Adrenal gland (tissue), 12 donors: Measurements from ENCODE around the gene RNFT2. TPM values are rescaled to one million over a fixed set of nuclear protein-coding genes. Genes with fewer than 3 reads are reported as not detected.
"Not testable (repeated sequence)": the region's sequence is repeated elsewhere in the genome, so short reads cannot be mapped to it uniquely, and the experiment has no call there.

Experiments
- DNase-seq, 7 donors: peaks; one replicate each; pipeline ENCODE4 v3.0.0-alpha.2; 2019 to 2020
- H3K27ac ChIP-seq, 5 donors: fragments of 200-600 bp; sonication (generic) in 4 of 5; 1 replicate in 3 of 5; 2 replicates in 2 of 5; pipeline versions ENCODE4 v1.5.1 to v1.8.0; 2016 to 2020; ENCODE audit warnings: mild to moderate bottlenecking in 1 of 5
- H3K27me3 ChIP-seq: fragments of 200-600 bp; 2 replicates; pipeline ENCODE4 v1.8.0; 2021
- H3K36me3 ChIP-seq, 2 donors: fragments of 200-600 bp; replicated peaks in 1 of 2; 1 replicate in 1 of 2; 2 replicates in 1 of 2; pipeline versions ENCODE4 v1.5.1 to v1.8.0; 2018 to 2022
- H3K4me1 ChIP-seq, 2 donors: fragments of 200-600 bp; replicated peaks in 1 of 2; 1 replicate in 1 of 2; 2 replicates in 1 of 2; pipeline versions ENCODE4 v1.5.1 to v1.8.0; 2018 to 2021
- H3K4me3 ChIP-seq, 4 donors: fragments of 200-600 bp; sonication (generic) in 3 of 4; one replicate each; pipeline ENCODE4 v1.5.1; 2016 to 2018
- H3K9me3 ChIP-seq, 3 donors: fragments of 200-600 bp; sonication (generic) in 1 of 3; replicated peaks in 1 of 3; 1 replicate in 2 of 3; 2 replicates in 1 of 3; pipeline versions ENCODE4 v1.5.1 to v1.8.0; 2016 to 2021
- POLR2A ChIP-seq, 2 donors: fragments of 450-650 bp; IDR thresholded peaks; one replicate each; pipeline ENCODE4 v1.6.1; 2017; ENCODE audit warnings: antibody characterized with exemption in 2 of 2, mild to moderate bottlenecking in 2 of 2, moderate library complexity in 1 of 2
- WGBS, 4 donors: extraction: QIAGEN DNeasy Blood & Tissue Kit in 2 of 4; methylation state at CpG; one replicate each; pipeline versions ENCODE4 v1.1.5 to v1.1.7; 2013 to 2017; 5-methylcytosine and 5-hydroxymethylcytosine counted together
- intact Hi-C, 2 donors: fragments of 100-400 bp; cut with DNase I; formaldehyde crosslinking; loops; one replicate each; pipeline versions ENCODE4 v1.14.1 to v1.15.0; 2022 to 2023
- polyA plus RNA-seq, 3 donors: library from polyadenylated mRNA; stranded (reverse); fragments of 200-250 nt in 2 of 3; fragments of 350-450 nt in 1 of 3; fragmentation: Illumina TruSeq in 1 of 3; extraction: RNeasy Lipid Tissue Mini Kit (QIAGEN cat#74804) in 1 of 3; gene quantifications; one replicate each; pipeline ENCODE4 v1.2.3, GENCODE V29; 2013 to 2014
- total RNA-seq, 9 donors: library from RNA; depleted of rRNA in 4 of 9; stranded (reverse); fragments of >200 nt in 4 of 9; fragments of 120-200 nt in 1 of 9; fragmentation: NEBNext Ultra II Directional in 1 of 9; extraction: Animal tissue kit (Norgen Biotek cat#: 25700) in 1 of 9; gene quantifications; one replicate each; pipeline versions ENCODE4 v1.1.0 to v1.2.4, GENCODE V29; 2013 to 2023
- TF ChIP-seq, protein P1 (sequence below), 6 experiments: fragments of 450-650 bp in 4 of 6; fragments of 200-600 bp in 2 of 6; sonication (generic) in 1 of 6; IDR thresholded peaks; 1 replicate in 5 of 6; 2 replicates in 1 of 6; pipeline versions ENCODE4 v1.5.1 to v1.8.0; 2016 to 2021; ENCODE audit warnings: antibody characterized with exemption in 6 of 6, mild to moderate bottlenecking in 2 of 6, moderate library complexity in 1 of 6
- donor health status: healthy with polysubstance abuse.
- donor health status: Bipolar disorder and iron deficiency.
- donor health status: DM: yes; HTN: yes; CAD: no.
- donor health status: DM: no; HTN: no; CAD: no.
- donor health status: DM: no; HTN: no; CAD: no.
- donor health status: DM: yes; HTN: yes; CAD: no.

The RNFT2 gene
- total and polyA plus RNA-seq, 12 donors = 2.8 to 11.4 (median 5.8) TPM

DNA sequence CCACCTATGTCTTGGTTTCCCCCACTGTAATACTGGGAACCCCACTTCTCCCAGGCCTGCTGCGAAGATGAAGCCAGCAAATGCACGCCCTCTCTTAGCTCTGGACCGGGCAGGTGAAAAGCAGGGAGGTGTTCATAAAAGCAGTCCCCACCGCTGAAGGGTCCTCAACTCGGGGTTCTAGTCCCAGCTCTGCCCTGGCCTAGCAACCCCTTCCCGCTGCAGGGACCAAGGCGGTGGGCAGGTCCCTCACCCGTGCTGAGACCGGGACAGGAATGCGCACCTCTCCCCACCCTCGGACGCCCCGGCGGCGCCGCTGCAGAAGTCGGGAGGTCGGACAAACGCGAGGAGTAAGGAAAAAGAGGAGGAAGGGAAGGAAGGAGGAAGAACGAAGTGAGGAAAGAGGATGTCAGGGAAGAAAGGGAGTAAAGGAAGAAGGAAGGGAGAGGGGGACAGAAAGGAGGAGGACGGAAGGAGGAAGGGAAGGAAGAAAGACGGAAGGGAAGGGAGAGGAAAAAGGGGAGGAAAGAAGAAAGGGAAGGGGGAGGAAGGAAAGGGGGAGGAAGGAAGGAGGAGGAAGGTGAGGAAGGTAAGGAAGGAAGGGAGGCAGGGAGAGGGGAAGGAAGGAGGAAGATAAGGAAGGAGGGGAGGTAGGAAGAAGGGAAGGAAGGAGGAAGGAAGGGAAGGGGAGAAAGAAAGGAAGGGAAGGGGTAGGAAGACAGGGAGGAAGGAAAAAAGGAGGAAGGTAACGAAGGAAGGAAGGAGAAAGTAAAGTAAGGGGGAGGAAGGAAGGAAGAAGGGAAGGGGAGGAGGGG is 947 bp upstream of the RNFT2 start:
- Histone ChIP-seq H3K27me3 (no peaks in the 10 kb centered on the region), H3K27ac (peak overlapping the region in 3 of 5 donors; percentile 51 to 92 (median 57)), H3K36me3 (peaks cover 0 to 12% of the 10 kb centered on the region in 2 donors), H3K4me3 (peak overlapping the region; percentile 39 to 98 (median 75)), H3K4me1 (peaks cover 0 to 19% of the 10 kb centered on the region in 2 donors), H3K9me3 (no peaks in the 10 kb centered on the region)
- 1 to 4% (median 2%) methylated on average over 22 to 24 of the region's 24 CpGs for WGBS, 4 donors
- TF ChIP-seq POLR2A (IDR thresholded peaks at IDR 0.05) = no peak
- TF ChIP-seq, protein P1, sequence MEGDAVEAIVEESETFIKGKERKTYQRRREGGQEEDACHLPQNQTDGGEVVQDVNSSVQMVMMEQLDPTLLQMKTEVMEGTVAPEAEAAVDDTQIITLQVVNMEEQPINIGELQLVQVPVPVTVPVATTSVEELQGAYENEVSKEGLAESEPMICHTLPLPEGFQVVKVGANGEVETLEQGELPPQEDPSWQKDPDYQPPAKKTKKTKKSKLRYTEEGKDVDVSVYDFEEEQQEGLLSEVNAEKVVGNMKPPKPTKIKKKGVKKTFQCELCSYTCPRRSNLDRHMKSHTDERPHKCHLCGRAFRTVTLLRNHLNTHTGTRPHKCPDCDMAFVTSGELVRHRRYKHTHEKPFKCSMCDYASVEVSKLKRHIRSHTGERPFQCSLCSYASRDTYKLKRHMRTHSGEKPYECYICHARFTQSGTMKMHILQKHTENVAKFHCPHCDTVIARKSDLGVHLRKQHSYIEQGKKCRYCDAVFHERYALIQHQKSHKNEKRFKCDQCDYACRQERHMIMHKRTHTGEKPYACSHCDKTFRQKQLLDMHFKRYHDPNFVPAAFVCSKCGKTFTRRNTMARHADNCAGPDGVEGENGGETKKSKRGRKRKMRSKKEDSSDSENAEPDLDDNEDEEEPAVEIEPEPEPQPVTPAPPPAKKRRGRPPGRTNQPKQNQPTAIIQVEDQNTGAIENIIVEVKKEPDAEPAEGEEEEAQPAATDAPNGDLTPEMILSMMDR (IDR thresholded peaks at IDR 0.05) = no peak
- intact Hi-C loops = no loop called here
- peak in 2 of 7 donors; percentile 18 to 27 for DNase-seq

DNA sequence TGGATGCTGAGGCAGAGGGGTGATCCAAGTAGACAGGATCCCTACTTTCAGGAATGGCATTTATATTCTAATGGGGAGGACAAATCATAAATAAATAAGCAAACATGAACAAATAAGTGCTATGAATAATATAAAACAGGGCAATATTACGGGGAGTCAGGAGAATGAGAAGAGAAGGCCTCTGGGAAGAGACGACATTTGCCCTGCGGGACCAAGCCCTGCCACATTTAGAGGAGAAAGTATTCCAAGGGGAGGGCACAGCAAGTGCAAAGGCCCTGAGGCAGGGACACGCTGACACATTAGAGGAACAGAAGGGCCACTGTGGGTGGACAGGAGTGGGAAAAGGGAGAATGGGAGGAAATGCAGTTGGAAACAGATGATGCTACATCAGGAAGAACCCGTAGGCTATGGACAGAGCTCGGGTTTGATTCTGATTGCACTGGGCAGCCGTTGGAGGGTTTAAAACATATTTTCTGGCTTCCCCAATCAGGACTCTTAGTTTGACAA is 1.3 kb downstream of the RNFT2 start:
- TF ChIP-seq, protein P1 (IDR thresholded peaks at IDR 0.05) = no peak
- no peak for TF ChIP-seq POLR2A (IDR thresholded peaks at IDR 0.05)
- Histone ChIP-seq H3K4me3 (no peak overlapping the region), H3K27ac (no peak overlapping the region), H3K27me3 (no peaks in the 10 kb centered on the region), H3K36me3 (peaks cover 0 to 7% of the 10 kb centered on the region in 2 donors), H3K4me1 (peaks cover 0 to 19% of the 10 kb centered on the region in 2 donors), H3K9me3 (no peaks in the 10 kb centered on the region)
- DNase-seq = peak in 1 of 7 donors; percentile 28
- intact Hi-C loops = no loop called here
- WGBS, 4 donors = 84 to 89% (median 86%) methylated on average over 7 of the region's 7 CpGs

DNA sequence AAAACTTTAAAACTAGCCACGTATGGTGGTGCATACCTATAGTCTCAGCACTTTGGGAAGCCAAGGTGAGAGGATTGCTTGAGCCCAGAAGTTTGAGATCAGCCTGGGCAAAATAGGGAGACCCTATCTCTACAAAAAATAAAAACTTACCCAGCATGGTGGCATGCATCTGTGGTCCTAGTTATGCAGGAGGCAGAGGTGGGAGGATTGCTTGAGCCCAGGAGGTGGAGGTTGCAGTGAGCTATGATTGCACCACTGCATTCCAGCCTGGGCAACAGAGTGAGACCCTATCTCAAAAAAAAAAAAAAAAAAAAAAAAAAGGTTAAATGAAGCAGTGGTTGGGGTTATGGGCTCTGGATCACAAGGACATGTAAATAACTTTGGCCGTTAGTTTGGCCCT is 4.7 kb downstream of the RNFT2 start:
- H3K4me1 ChIP-seq, intact Hi-C loops, DNase-seq, H3K9me3 ChIP-seq, H3K27me3 ChIP-seq, H3K4me3 ChIP-seq, H3K27ac ChIP-seq, H3K36me3 ChIP-seq: not testable (repeated sequence)
- WGBS, 4 donors = 55 to 77% (median 67%) methylated on average over 2 of the region's 2 CpGs

DNA sequence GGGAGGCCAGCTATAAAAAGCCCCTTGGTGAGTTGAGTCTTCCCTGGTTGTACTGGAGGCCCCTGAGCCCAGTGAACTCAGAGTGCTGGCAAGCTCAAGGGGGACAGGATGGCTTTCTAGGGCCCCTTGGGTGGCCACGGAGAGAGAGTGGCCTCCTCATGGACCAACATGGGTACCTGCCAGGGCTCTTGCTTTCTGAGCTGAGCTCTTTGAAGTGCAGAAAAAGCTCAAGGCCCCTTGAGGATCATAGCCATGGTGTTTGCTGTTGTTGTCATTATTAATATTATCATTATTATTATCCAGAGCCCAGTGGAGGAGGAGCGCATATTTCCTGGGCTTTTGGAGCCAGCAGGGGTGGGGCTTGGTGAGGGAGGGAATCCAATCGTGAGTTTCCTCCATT is 6.7 kb downstream of the RNFT2 start:
- Histone ChIP-seq H3K27ac (no peak overlapping the region), H3K9me3 (no peaks in the 10 kb centered on the region), H3K36me3 (no peaks in the 10 kb centered on the region), H3K27me3 (no peaks in the 10 kb centered on the region), H3K4me1 (no peaks in the 10 kb centered on the region), H3K4me3 (no peak overlapping the region)
- no peak for TF ChIP-seq POLR2A (IDR thresholded peaks at IDR 0.05)
- 44 to 59% (median 46%) methylated on average over 2 to 3 of the region's 3 CpGs for WGBS, 4 donors
- DNase-seq = no peak
- intact Hi-C loops = no loop called here

DNA sequence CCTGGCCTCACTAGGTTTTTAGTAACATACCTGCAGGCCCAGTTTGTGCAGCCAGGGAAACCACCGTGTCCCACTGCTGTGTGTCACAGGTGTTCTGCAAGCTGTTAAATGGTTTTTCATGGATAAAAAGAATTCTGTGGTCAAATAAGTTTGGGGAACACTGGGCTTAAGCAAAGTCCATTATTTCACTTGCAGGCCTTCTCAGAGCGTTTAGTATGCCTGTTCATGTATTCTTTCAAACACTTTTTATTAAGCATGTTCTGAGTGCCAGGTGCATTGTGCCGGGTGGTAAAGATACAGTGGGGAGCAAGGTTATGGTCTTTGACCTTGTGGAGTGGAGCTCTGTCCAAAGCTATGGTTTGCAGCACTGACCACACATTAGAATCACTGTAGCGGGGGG is 7.4 kb downstream of the RNFT2 start:
- no peak overlapping the region for H3K4me3 ChIP-seq
- TF ChIP-seq, protein P1 (IDR thresholded peaks at IDR 0.05) = no peak
- no peak for TF ChIP-seq POLR2A (IDR thresholded peaks at IDR 0.05)
- no peaks in the 10 kb centered on the region for H3K9me3 ChIP-seq
- no peak for DNase-seq
- intact Hi-C loops = no loop called here
- no peaks in the 10 kb centered on the region for H3K27me3 ChIP-seq
- H3K27ac ChIP-seq = no peak overlapping the region
- H3K36me3 ChIP-seq = no peaks in the 10 kb centered on the region
- WGBS, 4 donors = 85 to 95% (median 92%) methylated on average over 4 of the region's 4 CpGs
- no peaks in the 10 kb centered on the region for H3K4me1 ChIP-seq
